ENCODE data around the gene PLOD3. TPM values are rescaled to one million over a fixed set of nuclear protein-coding genes. Genes with fewer than 3 reads are reported as not detected.

PLOD3 gene
- total and polyA plus RNA-seq, 11 donors: 22.2 to 77.6 (median 42.0) TPM

- intact Hi-C loops (cut with DNase I): no loop called here
- WGBS, 4 donors: 3 to 7% (median 4%) methylated on average over 10 to 71 of the region's 74 CpGs
- Histone ChIP-seq H3K27me3 (peaks cover 33 to 69% (median 48%) of the 10 kb centered on the region in 9 donors), H3K4me3 (peak overlapping the region in 9 of 12 donors; percentile 11 to 50 (median 39)), H3K4me1 (peaks cover 3 to 45% (median 31%) of the 10 kb centered on the region in 12 donors), H3K36me3 (peaks cover 0 to 28% (median 14%) of the 10 kb centered on the region in 9 donors), H3K9me3 (no peaks in the 10 kb centered on the region), H3K27ac (peak overlapping the region in 1 of 12 donors; percentile 18)
- peak in 1 of 5 donors; percentile 69 for DNase-seq
- ATAC-seq: peak in 2 of 4 donors; percentile 35 to 42
- no peak for TF ChIP-seq POLR2A (IDR thresholded peaks at IDR 0.05)
- no peak for TF ChIP-seq CTCF (IDR thresholded peaks at IDR 0.05)
Measured at GRCh38 chr7:101162551-101163278, 54.7 kb downstream of the PLOD3 start.

- ATAC-seq (no peak), DNase-seq (no peak)
- TF ChIP-seq CTCF (IDR thresholded peaks at IDR 0.05) (no peak), POLR2A (IDR thresholded peaks at IDR 0.05) (no peak)
- H3K9me3 ChIP-seq: no peaks in the 10 kb centered on the region
- H3K4me3 ChIP-seq: peak overlapping the region in 2 of 12 donors; percentile 3 to 47
- peaks cover 0 to 37% (median 19%) of the 10 kb centered on the region in 9 donors for H3K36me3 ChIP-seq
- H3K27me3 ChIP-seq: peaks cover 27 to 61% (median 39%) of the 10 kb centered on the region in 9 donors
- 78 to 82% (median 82%) methylated on average over 17 of the region's 17 CpGs for WGBS, 4 donors
- intact Hi-C loops (cut with DNase I): no loop called here
- no peak overlapping the region for H3K27ac ChIP-seq
- H3K4me1 ChIP-seq: peaks cover 3 to 45% (median 31%) of the 10 kb centered on the region in 12 donors
Measured at GRCh38 chr7:101161692-101162471, 55.5 kb downstream of the PLOD3 start.

GRCh38 chr7:101160910-101161309 is 56.5 kb downstream of the PLOD3 start:
- TF ChIP-seq POLR2A (IDR thresholded peaks at IDR 0.05) (no peak), CTCF (IDR thresholded peaks at IDR 0.05) (no peak)
- intact Hi-C loops (cut with DNase I): no loop called here
- H3K4me1 ChIP-seq: peaks cover 3 to 40% (median 29%) of the 10 kb centered on the region in 12 donors
- H3K4me3 ChIP-seq: no peak overlapping the region
- peaks cover 23 to 51% (median 32%) of the 10 kb centered on the region in 9 donors for H3K27me3 ChIP-seq
- no peak overlapping the region for H3K27ac ChIP-seq
- ATAC-seq (no peak), DNase-seq (no peak)
- peaks cover 0 to 39% (median 19%) of the 10 kb centered on the region in 9 donors for H3K36me3 ChIP-seq
- no peaks in the 10 kb centered on the region for H3K9me3 ChIP-seq
